ES-I3 (cell line): ENCODE results near the gene RALB.

Source experiments
- H3K36me3 ChIP-seq: 2 replicates; pipeline ENCODE4 v1.6.1; 2013; ENCODE audit warnings: mild to moderate bottlenecking, low read length, control low read depth, moderate library complexity; ENCODE audit not compliant: insufficient read depth
- H3K4me1 ChIP-seq: 2 replicates; pipeline ENCODE4 v1.6.1; 2013; ENCODE audit warnings: mild to moderate bottlenecking, control low read depth, low read length; ENCODE audit not compliant: insufficient read depth
- H3K9ac ChIP-seq: 2 replicates; pipeline ENCODE4 v1.6.1; 2013; ENCODE audit warnings: low read depth, mild to moderate bottlenecking, low read length, moderate library complexity
- H3K9me3 ChIP-seq: 2 replicates; pipeline ENCODE4 v1.6.1; 2013; ENCODE audit warnings: mild to moderate bottlenecking, low read length, moderate library complexity; ENCODE audit not compliant: control insufficient read depth, insufficient read depth

RALB gene

GRCh38 chr2:120252225-120253020 is at the start of gene RALB:
Gene RALB (plus strand): TSS chr2:120252852. CDS start chr2:120278665, 25,813 bp downstream.
- peak within 1 kb of the TSS; percentile 92 for H3K9ac ChIP-seq
- H3K9me3 ChIP-seq, result no peaks in the 10 kb centered on the region
- no peaks in the 10 kb centered on the region; the same call in 1 of the 2 replicates for H3K36me3 ChIP-seq
- H3K4me1 ChIP-seq, result peaks cover 16% of the 10 kb centered on the region; the same call in 1 of the 2 replicates

- no peaks in the 10 kb centered on the region for H3K36me3 ChIP-seq
- no peak overlapping the region for H3K9ac ChIP-seq
- H3K9me3 ChIP-seq, result peaks cover 3% of the 10 kb centered on the region
- H3K4me1 ChIP-seq, result no peaks in the 10 kb centered on the region; the same call in 1 of the 2 replicates
These were observed 49.2 kb upstream of the RALB start for GRCh38 chr2:120203251-120204021.

- H3K36me3 ChIP-seq, result no peaks in the 10 kb centered on the region
- H3K9ac ChIP-seq, result no peak overlapping the region
- no peaks in the 10 kb centered on the region; the same call in none of the 2 replicates for H3K9me3 ChIP-seq
These were observed 48.6 kb upstream of the RALB start for GRCh38 chr2:120204022-120204405.

GRCh38 chr2:120204417-120204816 is 48.2 kb upstream of the RALB start:
- Histone ChIP-seq H3K36me3 (no peaks in the 10 kb centered on the region), H3K9me3 (no peaks in the 10 kb centered on the region; the same call in 1 of the 2 replicates), H3K4me1 (no peaks in the 10 kb centered on the region; the same call in 1 of the 2 replicates), H3K9ac (no peak overlapping the region)

More at GRCh38 chr2:120204022-120204405, 48.6 kb upstream of the RALB start:
- H3K4me1 ChIP-seq, result no peaks in the 10 kb centered on the region; the same call in 1 of the 2 replicates

DNA sequence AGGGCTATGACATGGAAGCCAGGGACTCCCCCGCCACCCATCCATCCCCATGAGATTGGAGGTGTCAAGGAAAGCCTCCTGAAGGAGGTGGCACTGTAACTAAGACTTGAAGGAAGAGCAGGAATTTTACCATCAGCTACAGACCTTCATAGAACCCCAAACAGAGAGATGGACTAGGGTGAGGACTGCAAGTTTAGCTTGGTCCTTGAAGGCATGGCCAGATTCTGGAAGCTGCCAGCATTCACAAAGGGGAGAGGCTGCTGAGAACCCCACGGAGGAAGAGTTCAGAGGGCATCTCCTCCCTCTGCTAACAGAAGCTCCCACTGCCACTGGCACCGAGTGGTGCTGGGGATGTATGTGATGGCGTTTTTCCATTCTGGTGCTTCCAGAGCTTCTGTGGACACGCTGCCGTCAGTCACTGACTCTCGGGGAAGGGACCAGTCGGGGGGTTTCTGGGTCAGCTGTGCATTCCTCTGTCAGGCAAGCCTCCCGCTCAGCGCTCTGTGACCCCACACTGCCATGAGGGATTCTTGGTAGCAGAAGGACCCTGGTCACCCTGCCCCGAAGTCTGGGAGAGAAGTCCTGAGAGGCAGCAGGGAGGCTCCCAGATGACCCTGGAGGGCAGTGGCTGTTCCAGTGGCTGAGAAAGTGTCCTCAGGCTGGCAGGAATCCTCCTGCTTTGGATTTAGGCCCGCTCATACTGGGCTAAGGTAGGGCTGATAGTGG is 47.5 kb upstream of the RALB start:
- Histone ChIP-seq H3K9me3 (no peaks in the 10 kb centered on the region; the same call in 1 of the 2 replicates), H3K36me3 (no peaks in the 10 kb centered on the region), H3K4me1 (no peaks in the 10 kb centered on the region; the same call in 1 of the 2 replicates), H3K9ac (no peak overlapping the region)

GRCh38 chr2:120206022-120206581 is 46.5 kb upstream of the RALB start:
- Histone ChIP-seq H3K9me3 (no peaks in the 10 kb centered on the region; the same call in 1 of the 2 replicates), H3K9ac (no peak overlapping the region), H3K4me1 (no peaks in the 10 kb centered on the region; the same call in 1 of the 2 replicates), H3K36me3 (no peaks in the 10 kb centered on the region)

DNA sequence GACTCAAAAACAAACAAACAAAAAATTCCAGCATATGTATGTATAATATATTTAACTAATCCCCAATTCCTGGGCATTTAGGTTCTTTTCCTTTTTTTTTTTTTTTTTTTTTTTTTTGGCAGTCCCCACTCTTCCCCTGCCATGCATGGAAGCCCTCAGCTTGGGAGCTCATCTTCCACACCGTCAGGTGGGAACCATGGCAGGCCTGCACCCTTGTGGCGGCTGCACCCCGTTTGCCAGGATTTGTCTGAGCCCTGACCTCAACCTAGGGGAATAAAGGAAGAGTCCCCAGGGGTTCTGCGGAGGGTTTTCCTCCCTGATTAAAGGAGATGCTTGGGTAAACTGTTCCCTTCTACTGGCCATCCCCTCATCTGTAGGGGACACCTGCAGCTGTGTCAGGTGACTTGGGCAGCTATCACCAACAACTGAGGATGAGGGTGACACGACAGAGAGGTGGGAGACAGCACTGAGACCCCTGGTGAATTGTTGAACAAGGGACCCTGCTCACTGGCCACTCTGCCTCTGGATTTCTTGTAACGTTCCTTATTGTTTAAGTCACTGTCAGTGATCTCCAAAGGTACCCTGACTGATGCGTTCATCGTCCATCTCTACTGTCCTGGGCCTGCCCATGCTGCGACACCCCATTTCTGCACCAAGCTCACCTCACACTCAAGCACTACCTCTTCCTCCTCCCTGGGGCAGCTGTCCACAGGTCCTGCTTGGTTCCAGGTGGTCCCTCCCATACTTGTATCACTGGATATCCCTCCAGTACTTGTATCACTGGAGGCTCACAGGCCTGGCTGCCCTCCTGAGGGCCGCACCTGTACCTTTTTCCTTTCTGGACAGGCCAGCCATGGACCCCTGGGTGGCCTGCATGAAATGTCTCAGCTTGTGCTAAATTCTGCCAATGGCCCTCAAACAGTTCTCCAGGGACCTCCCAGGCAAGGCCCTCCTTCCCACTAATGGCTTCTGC is 44.0 kb upstream of the RALB start:
- Histone ChIP-seq H3K9ac (no peak overlapping the region), H3K9me3 (no peaks in the 10 kb centered on the region; the same call in 1 of the 2 replicates), H3K4me1 (no peaks in the 10 kb centered on the region; the same call in 1 of the 2 replicates), H3K36me3 (no peaks in the 10 kb centered on the region)

GRCh38 chr2:120209427-120210269 is 43.0 kb upstream of the RALB start:
- Histone ChIP-seq H3K4me1 (no peaks in the 10 kb centered on the region; the same call in 1 of the 2 replicates), H3K36me3 (no peaks in the 10 kb centered on the region), H3K9ac (no peak overlapping the region), H3K9me3 (no peaks in the 10 kb centered on the region; the same call in 1 of the 2 replicates)

DNA sequence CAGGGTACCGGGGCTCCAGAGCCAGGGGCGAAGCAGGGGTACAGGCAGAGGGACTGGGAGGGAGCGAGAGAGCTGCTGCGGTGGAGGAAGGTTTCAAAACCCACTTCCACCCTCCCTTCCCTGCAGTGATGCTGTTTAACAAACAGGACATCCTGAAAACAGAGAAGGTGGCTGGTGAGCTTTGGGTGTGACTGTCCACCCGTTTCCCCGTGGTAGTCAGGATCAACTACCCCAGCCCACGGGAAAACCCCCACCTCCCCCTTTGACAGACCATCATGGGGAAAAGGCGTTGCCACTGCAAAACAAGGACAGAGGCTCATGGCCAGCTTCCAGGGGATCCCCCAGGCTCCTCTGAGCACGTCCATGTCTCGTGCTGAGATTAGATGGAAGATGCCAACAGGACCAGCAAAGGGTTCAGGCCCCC is 42.4 kb upstream of the RALB start:
- Histone ChIP-seq H3K36me3 (no peaks in the 10 kb centered on the region), H3K9me3 (no peaks in the 10 kb centered on the region; the same call in 1 of the 2 replicates), H3K4me1 (no peaks in the 10 kb centered on the region; the same call in 1 of the 2 replicates), H3K9ac (no peak overlapping the region)

GRCh38 chr2:120218181-120218580 is 34.5 kb upstream of the RALB start:
- H3K36me3 ChIP-seq, result no peaks in the 10 kb centered on the region
- peaks cover 4% of the 10 kb centered on the region; the same call in 1 of the 2 replicates for H3K9me3 ChIP-seq

DNA sequence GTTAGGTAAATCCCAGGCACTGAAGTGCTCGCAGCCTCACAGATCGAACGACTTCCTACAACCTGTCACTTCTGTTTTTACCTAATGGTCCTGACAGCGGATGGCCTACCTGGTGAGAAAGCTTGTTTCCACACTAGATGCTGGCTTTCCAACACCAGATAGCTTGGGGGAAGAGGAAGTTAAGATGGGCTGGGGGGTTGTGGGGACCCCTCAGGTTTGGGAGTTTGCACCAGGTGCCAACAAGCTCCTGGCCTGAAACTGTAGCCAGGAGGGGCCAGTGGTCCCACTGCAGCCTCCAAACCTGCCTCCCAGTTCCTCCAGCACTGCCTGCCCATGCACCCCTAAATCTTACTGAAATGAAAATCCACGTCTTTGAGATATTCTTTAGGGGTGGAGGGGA is 33.4 kb upstream of the RALB start:
- H3K36me3 ChIP-seq, result no peaks in the 10 kb centered on the region
- H3K9ac ChIP-seq, result no peak overlapping the region
- peaks cover 4% of the 10 kb centered on the region; the same call in 1 of the 2 replicates for H3K9me3 ChIP-seq
- H3K4me1 ChIP-seq, result no peaks in the 10 kb centered on the region; the same call in 1 of the 2 replicates

More at GRCh38 chr2:120218181-120218580, 34.5 kb upstream of the RALB start:
- Histone ChIP-seq H3K4me1 (no peaks in the 10 kb centered on the region), H3K9ac (no peak overlapping the region)

- peaks cover 4% of the 10 kb centered on the region; the same call in 1 of the 2 replicates for H3K9me3 ChIP-seq
- no peak overlapping the region for H3K9ac ChIP-seq
- no peaks in the 10 kb centered on the region for H3K36me3 ChIP-seq
- no peaks in the 10 kb centered on the region; the same call in 1 of the 2 replicates for H3K4me1 ChIP-seq
These were observed 32.9 kb upstream of the RALB start for GRCh38 chr2:120219766-120220165.
